Cerebellar nuclear complex (tissue), 1 donor: Measurements from ENCODE around the gene RAB11B.
"Not testable (repeated sequence)": the region's sequence is repeated elsewhere in the genome, so short reads cannot be mapped to it uniquely, and the experiment has no call there.

Experiments
- DNase-seq, 2 experiments: peaks; one replicate each; lab custom pipeline; 2025; lab: John Stamatoyannopoulos, UW

The RAB11B gene

GRCh38 chr19:8429044-8429443, 38.9 kb downstream of the RAB11B start:
- DNase-seq, result no peak

GRCh38 chr19:8429826-8430225, 39.7 kb downstream of the RAB11B start:
- DNase-seq, result no peak

GRCh38 chr19:8430650-8431049, 40.5 kb downstream of the RAB11B start:
- no peak for DNase-seq

- no peak for DNase-seq
Measured at GRCh38 chr19:8438236-8438635, 48.1 kb downstream of the RAB11B start.

- DNase-seq, result no peak
Measured at GRCh38 chr19:8441725-8442544, 51.8 kb downstream of the RAB11B start.

- DNase-seq, result not testable (repeated sequence)
Measured at GRCh38 chr19:8444140-8444676, 54.0 kb downstream of the RAB11B start.

GRCh38 chr19:8444677-8445487, 54.7 kb downstream of the RAB11B start, which contains the start of gene HNRNPM:
Gene HNRNPM, plus strand, starts transcription at chr19:8444975. Its CDS starts 24 bp downstream, at chr19:8444999.
- DNase-seq, result peak; percentile 68 to 92

- no peak for DNase-seq
Measured at GRCh38 chr19:8445488-8446001, 55.4 kb downstream of the RAB11B start.

- DNase-seq, result no peak
Measured at GRCh38 chr19:8446061-8446709, 56.0 kb downstream of the RAB11B start.

GRCh38 chr19:8449830-8450229, 59.7 kb downstream of the RAB11B start:
- no peak for DNase-seq

- DNase-seq, result no peak
Measured at GRCh38 chr19:8451377-8451776, 61.2 kb downstream of the RAB11B start.

- DNase-seq, result no peak
Measured at GRCh38 chr19:8451885-8452284, 61.7 kb downstream of the RAB11B start.

- no peak for DNase-seq
Measured at GRCh38 chr19:8452446-8453123, 62.4 kb downstream of the RAB11B start.

- DNase-seq, result no peak
Measured at GRCh38 chr19:8453616-8454015, 63.5 kb downstream of the RAB11B start.
